GM12878 (cell line): ENCODE results near the gene RHBDD1.

ENCODE experiments used
- CBX5 ChIP-seq: sonication (generic); IDR thresholded peaks from 2 replicates; pipeline ENCODE4 v1.6.1; 2016; ENCODE audit warnings: low read depth, moderate library complexity, mild to moderate bottlenecking, inconsistent platforms
- RFX5 ChIP-seq: IDR thresholded peaks from 2 replicates; pipeline ENCODE4 v1.6.1; 2011; ENCODE audit warnings: low read depth, low read length, improper control_type of control experiment
- SMC3 ChIP-seq: IDR thresholded peaks from 2 replicates; pipeline ENCODE4 v1.6.1; 2011; ENCODE audit warnings: low read length, improper control_type of control experiment, borderline replicate concordance
- ZNF207 ChIP-seq: fragments of 450-650 bp; IDR thresholded peaks from 2 replicates; pipeline ENCODE4 v1.6.1; 2014; ENCODE audit warnings: antibody characterized with exemption, mild to moderate bottlenecking, borderline replicate concordance
- TF ChIP-seq, protein P1 (sequence below), 3 experiments: IDR thresholded peaks in 2 of 3; conservative IDR thresholded peaks in 1 of 3; 2 replicates each; pipeline ENCODE4 v1.5.1; 2011; ENCODE audit warnings: low read depth in 3 of 3, low read length in 3 of 3, mild to moderate bottlenecking in 3 of 3, control low read depth in 2 of 3, moderate library complexity in 2 of 3, inconsistent platforms in 1 of 3, mixed read lengths in 1 of 3; ENCODE audit not compliant: control insufficient read depth in 2 of 3, insufficient read depth in 1 of 3; ENCODE audit errors: extremely low read depth in 1 of 3

DNA sequence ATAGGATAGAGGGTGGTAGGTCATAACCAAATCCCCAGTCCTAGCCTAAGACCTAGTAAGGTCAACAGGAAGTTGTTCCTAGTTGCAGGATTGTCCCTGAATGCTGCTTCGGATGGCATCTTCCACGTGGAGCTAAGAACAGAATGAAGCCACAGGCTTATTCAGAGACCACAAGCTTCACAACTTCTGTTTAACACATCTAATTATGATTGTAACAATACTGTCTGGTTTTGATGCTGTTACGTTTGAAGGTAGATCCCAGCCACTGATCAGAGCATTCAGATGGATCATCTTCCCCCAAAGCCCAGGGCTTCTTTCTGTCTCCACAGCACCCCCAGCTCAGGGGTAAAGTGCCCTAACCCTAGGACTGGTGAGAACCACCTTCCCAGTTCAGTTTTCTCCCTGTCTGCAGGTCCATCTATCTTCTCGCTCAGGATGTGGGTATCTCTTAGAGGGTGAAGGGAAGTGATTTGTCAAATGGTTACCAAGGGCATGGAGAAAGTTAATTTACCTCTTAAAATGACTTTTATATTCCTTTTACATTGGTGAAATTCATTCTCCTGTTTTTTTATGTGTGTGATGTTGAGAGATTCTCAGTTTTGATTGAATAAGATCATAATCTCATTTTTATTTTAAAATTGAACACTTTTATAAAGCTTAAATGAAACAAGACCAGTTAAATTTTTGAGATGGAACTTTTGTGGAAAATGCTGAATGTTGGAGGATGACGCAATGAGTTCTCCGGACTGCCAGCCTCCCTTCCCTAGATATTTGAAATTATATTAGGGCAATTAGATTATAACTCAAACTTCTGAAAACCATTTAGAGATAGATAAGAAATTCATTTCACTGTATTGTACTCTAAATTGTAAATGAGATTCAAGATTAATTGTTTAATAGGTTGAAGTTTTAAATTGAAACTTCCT is 66.5 kb downstream of the RHBDD1 start:
- TF ChIP-seq ZNF207 (no peak), SMC3 (no peak), CBX5 (no peak), RFX5 (no peak)
- TF ChIP-seq, protein P1, sequence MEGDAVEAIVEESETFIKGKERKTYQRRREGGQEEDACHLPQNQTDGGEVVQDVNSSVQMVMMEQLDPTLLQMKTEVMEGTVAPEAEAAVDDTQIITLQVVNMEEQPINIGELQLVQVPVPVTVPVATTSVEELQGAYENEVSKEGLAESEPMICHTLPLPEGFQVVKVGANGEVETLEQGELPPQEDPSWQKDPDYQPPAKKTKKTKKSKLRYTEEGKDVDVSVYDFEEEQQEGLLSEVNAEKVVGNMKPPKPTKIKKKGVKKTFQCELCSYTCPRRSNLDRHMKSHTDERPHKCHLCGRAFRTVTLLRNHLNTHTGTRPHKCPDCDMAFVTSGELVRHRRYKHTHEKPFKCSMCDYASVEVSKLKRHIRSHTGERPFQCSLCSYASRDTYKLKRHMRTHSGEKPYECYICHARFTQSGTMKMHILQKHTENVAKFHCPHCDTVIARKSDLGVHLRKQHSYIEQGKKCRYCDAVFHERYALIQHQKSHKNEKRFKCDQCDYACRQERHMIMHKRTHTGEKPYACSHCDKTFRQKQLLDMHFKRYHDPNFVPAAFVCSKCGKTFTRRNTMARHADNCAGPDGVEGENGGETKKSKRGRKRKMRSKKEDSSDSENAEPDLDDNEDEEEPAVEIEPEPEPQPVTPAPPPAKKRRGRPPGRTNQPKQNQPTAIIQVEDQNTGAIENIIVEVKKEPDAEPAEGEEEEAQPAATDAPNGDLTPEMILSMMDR (IDR thresholded peaks at IDR 0.05 in 2 of 3, conservative IDR thresholded peaks at IDR 0.05 in 1 of 3; ENCODE audit: control insufficient read depth in 2 of 3, extremely low read depth in 1 of 3, insufficient read depth in 1 of 3, low read depth in 3 of 3, low read length in 3 of 3): no peak
